ENCODE results near the gene DERL3.

DNA sequence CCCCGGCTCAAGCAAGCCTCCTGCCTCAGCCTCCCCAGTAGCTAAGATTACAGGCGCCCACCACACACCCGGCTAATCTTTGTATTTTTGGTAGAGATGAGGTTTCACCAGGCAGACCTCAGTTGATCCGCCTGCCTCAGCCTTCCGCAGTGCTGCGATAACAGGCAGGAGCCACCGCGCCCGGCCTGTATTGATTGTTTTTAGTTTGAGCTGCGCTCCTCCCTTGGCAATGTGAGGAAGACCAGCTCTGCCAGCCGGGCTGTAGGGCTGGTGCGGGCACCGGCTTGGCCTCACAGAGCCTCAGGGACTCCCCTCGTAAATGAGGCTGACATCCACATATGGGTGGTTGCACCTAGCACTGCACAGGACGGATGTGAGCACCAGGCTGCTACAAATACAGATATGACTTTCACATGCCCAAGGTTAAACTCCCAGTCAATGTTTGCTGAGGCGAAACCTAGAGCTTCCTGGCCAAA is 11.4 kb upstream of the DERL3 start:
- TF ChIP-seq, protein P1, sequence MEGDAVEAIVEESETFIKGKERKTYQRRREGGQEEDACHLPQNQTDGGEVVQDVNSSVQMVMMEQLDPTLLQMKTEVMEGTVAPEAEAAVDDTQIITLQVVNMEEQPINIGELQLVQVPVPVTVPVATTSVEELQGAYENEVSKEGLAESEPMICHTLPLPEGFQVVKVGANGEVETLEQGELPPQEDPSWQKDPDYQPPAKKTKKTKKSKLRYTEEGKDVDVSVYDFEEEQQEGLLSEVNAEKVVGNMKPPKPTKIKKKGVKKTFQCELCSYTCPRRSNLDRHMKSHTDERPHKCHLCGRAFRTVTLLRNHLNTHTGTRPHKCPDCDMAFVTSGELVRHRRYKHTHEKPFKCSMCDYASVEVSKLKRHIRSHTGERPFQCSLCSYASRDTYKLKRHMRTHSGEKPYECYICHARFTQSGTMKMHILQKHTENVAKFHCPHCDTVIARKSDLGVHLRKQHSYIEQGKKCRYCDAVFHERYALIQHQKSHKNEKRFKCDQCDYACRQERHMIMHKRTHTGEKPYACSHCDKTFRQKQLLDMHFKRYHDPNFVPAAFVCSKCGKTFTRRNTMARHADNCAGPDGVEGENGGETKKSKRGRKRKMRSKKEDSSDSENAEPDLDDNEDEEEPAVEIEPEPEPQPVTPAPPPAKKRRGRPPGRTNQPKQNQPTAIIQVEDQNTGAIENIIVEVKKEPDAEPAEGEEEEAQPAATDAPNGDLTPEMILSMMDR (IDR thresholded peaks at IDR 0.05), result no peak
- no peak for TF ChIP-seq EZH2 (IDR thresholded peaks at IDR 0.05; ENCODE audit: borderline replicate concordance, insufficient read depth, low read depth, low read length, poor library complexity, severe bottlenecking)

Measured in B cell (primary cell).